ENCODE data around the gene STX10.

Gene STX10

DNA sequence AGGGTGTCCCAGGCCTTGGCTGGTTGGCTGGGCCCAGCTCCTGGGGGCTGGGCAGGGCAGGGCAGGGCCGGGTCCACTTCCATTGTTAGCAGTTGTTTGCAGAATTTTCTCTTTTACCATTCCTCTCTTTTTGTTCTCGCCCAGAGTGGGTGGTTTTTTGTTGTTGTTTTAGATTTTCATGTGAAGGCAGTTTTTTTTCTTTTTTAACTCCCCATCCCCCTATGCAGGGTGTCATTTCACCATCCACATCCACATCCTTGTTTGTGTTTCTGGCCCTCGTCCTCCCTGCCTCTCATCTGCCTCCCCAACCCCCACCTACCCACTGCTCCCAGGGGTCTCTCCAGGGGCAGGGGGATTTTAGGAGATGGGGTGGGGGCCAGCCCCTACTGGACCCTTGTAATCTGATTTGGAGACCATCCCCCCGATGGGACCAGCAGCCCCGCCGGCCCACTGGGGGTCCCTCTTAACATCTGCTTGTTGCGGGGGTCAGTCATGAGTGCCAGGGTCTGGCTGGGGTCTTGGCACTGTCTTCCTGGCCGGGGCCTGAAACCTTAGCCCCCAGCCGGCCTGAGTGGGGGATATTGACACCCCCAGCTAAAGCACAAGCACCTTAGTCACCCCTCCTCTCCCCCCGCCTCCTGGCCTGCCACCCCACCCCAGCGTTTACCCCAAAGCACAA, 10.4 kb downstream of the STX10 start:
- DNase-seq (ENCODE audit: low read depth in 2 of 2) = no peak

DNA sequence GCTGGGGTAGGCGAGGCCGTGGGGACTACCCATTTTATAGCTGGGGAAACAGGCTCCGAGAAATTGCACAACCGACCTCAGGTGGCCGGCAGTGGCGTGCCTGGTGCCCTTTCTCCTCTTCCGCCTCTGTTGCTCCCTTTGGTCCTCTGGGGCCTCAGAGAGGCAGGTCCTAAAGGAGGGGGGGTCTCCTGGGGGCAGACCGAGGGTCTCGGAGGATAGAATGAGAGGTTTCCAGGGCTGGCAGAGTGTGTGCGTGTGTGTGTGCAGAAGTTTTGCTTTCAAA, 11.3 kb downstream of the STX10 start:
- no peak for DNase-seq (ENCODE audit: low read depth in 2 of 2)

DNA sequence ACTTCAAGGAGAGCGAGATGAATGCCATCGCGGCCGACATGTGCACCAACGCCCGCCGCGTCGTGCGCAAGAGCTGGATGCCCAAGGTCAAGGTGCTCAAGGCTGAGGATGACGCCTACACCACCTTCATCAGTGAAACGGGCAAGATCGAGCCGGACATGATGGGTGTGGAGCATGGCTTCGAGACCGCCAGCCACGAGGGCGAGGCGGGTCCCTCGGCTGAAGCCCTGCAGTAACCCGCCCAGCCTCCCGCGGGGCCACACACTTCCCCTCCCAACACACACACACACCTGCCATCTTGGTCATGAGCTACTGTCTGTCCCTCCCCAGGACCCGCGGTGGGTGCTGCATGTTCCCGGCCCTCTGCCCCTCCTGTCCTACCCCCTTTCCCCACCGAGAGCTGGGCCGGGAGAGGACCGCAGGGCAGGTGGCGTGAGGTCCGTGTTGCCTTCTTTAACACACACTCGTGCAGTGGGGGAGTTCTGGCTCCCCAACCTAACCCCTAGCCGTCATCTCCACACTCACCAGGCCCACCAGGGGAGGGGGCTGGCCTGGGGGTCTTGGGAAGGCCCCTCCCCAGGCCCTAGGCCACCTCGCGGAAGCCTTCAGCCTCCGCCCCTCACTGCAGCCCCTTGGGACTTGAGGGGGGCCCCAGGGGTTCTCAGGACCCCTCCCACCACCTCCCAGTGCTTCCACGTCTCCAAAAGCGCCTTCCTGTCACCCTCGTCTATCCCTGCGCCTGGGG, 11.8 kb downstream of the STX10 start:
- DNase-seq (ENCODE audit: low read depth in 2 of 2) = no peak

DNA sequence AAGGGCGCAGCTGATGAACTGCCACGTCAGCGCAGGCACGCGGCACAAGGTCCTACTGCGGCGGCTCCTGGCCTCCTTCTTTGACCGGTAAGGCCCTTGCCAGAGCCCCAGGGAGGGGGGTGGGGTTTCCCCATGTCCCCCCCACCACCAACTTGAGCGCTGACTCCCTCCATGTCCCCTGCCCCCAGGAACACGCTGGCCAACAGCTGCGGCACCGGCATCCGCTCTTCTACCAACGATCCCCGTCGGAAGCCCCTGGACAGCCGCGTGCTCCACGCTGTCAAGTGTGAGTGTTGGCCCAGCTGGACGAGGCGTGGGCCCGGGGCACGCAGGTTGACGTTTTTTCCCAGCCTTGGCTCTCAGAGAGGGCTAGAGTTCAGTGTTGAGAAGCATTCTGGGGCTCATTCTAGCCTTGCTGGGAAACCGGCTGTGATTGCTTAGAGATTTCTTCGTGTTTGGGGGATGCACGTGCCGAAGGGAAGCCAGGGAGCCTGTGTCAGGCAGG, 12.8 kb downstream of the STX10 start:
- DNase-seq (ENCODE audit: low read depth in 2 of 2) = no peak

DNA sequence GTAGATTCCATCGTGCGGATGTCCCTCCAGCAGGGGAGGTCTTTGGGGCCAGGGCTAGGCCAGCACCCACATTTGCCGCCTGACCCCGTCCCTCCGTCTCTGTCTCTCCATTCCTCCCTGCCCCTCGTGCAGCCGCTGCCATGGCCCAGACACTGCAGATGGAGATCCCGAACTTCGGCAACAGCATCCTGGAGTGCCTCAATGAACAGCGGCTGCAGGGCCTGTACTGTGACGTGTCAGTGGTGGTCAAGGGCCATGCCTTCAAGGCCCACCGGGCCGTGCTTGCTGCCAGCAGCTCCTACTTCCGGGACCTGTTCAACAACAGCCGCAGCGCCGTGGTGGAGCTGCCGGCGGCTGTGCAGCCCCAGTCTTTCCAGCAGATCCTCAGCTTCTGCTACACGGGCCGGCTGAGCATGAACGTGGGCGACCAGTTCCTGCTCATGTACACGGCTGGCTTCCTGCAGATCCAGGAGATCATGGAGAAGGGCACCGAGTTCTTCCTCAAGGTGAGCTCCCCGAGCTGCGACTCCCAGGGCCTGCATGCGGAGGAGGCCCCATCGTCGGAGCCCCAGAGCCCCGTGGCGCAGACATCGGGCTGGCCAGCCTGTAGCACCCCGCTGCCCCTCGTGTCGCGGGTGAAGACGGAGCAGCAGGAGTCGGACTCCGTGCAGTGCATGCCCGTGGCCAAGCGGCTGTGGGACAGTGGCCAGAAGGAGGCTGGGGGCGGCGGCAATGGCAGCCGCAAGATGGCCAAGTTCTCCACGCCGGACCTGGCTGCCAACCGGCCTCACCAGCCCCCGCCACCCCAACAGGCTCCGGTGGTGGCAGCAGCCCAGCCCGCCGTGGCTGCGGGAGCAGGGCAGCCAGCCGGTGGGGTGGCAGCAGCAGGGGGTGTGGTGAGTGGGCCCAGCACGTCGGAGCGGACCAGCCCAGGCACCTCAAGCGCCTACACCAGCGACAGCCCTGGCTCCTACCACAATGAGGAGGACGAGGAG, 14.8 kb downstream of the STX10 start:
- DNase-seq (ENCODE audit: low read depth in 2 of 2) = no peak

DNA sequence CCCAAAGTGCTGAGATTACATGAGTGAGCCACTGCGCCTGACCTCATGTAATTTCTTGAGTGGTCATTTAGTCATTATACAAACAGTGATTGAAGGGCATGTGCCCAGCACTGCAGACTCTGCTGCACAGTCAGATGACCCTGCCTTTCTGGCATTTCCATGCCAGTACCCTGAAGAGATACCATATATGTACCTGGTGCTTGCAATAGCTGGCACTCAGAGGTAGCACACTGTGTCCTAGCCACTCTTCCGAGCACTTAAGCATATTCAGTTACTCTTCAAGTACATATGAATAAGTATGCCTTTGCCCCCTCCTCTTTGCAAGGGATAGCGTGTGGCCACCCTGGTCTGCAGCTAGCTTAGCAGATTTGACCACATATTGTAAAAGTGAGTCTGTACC, 15.5 kb downstream of the STX10 start:
- no peak for DNase-seq (ENCODE audit: low read depth in 2 of 2)

DNA sequence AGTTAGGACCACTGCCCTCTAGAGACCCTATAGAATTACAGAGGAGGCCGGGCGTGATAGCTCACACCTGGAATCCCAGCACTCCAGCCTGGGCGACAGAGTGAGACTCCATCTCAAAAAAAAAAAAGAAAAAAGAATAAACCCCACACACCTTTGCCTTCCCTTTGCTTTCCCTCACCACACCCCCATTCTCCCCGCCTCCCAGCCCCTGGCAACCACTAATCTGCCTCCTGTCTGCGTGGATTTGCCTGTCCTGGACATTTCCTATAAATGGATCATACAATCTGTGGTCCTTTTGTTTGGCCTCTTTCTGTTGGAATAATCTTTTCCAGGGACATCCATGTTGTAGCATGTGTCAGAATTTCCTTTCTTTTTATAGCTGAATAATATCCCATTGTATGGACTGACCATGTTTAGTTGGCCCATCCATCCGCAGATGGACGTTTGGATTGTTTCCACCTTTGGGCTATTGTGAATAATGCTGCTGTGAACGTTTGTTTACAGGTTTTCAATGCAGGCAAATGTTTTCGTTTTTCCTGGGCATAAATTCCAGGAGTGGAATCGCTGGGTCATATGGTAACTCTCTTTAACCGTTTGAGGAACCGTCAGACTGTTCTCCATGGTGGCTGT, 16.8 kb downstream of the STX10 start:
- no peak for DNase-seq (ENCODE audit: low read depth in 2 of 2)

DNA sequence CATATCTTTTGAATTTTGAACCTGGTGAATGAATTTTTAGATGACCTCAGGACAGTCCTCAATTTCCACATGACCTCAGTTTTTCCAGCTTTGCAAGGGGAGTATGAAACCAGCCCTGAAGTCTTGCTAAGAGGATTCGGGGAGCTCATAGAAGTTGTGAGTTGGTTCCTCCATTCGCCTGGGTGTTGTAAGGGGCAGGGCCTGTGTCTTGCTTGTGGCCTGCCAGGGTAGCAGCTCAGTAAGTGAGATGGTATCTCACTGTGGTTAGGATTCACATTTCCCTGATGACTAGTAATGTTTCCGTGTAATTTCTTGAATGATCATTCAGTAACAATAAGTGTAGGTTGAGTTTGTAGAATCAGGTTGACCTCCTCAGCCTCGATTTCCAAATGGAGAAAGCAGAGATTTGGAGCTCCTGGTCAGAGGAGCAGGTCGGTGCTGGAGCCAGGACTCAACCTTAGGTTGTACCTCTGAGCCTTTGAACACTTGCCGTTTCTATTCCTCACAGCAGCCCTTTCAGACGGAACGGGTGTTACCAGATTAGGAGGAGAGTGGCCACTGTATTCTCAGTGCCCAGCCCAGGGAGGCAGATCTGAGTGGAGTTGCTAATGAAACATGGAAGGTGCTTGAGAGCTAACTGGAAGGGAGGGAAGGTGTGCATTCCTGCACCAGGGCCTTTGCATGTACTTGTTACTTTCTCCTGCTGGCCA, 17.5 kb downstream of the STX10 start:
- DNase-seq (ENCODE audit: low read depth in 2 of 2) = no peak

DNA sequence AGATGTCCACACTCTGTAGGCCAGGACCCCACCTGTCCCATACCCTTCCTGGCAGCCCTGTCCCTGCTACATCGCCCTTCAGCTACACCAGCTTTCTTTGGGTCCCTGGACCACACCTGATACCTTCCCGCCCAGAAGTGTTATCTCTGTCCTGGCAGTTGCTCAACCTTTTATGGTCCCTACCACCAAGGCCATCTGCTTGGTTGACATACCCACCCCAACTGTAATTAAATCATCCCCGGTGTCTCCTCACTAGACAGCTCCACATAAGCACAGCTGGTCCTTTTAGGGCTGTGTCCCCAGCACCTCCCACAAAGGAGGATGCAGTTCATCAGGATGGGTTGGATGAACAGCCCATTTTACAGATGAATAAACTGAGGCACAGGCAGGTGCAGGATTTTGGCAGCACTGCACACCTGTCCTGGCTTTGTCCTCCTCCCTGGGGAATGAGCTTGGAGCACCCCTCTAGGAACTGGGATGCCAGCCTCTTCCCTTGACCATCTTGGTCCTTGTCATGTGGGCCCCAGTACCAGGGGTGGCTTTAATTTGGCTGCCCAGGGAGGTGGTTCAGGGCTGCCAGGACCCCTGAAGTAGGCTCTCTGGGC, 19.2 kb downstream of the STX10 start:
- no peak for DNase-seq (ENCODE audit: low read depth in 2 of 2)

DNA sequence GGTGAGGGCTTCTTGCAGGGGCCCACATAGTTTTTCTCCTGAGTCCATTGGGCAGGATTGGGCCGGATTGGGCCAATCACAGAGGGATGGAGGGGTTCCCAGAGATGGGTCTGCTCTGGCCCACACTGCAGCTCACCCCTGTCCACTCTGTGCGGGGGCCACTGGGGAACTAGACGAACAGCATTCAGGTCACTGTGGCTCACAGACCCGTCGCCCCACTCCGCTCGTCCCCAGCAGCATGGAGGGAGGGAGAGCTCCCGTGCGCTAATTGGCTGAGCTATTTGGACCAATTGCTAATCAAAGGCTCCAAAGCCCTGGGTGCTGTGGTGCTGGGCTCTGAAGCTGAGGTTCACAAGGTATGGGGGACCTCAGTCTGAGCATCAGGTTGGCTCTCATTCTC, 20.8 kb downstream of the STX10 start:
- DNase-seq (ENCODE audit: low read depth in 2 of 2) = no peak

DNA sequence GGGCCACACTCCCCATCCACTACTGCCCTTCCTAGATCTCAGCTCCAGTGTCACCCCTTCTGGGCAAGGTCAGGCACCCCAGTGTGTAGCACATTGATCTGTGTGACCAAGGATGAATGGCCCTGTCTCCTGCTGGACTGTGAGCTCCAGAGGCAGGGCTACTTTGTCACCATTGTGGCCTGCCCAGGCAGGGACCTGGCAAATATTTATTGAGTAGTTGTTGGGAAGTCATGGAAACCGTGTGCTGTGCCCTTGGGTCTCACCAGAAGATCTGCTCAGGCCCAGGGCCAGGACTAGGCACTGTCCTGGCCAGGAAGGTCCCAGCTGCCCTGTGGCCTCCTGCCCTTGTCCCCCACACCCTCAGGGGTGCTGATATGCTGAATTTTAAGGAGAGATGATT, 21.6 kb downstream of the STX10 start:
- DNase-seq (ENCODE audit: low read depth in 2 of 2) = no peak

DNA sequence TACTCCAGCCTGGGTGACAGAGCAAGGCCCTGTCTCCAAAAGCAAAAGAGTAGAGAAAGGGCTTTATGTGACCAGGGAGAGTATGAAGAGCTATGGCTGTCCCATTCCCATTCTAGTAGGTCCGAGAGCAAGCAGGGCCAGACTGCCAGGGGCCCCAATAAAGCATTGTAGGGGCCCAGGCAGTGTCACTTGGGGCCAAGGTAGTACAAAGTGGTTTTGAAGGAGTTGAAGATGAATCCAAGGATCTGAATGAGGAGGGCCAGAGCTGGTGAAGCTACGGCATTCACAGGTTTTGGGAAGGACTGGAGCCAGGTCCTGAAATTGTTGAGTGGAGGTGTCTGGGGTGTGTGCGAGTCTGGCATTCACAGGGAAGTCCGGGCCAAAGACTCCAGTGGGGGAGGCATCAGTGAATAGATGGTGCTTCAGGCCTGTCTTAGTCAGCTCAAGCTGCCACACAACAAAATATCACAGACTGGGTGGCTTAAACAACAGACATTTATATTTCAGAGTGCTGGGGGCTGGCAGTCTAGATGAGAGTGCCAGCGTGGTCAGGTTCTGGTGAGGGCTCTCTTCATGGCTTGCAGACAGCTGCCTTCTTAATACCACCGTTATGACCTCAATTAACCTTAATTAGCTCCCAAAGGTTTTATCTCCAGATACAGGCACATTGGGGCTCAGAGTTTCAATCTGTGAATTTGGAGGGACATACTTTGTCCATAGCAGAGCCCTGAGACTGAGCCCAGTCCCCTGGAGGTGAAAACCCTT, 22.2 kb downstream of the STX10 start:
- no peak for DNase-seq (ENCODE audit: low read depth in 2 of 2)

DNA sequence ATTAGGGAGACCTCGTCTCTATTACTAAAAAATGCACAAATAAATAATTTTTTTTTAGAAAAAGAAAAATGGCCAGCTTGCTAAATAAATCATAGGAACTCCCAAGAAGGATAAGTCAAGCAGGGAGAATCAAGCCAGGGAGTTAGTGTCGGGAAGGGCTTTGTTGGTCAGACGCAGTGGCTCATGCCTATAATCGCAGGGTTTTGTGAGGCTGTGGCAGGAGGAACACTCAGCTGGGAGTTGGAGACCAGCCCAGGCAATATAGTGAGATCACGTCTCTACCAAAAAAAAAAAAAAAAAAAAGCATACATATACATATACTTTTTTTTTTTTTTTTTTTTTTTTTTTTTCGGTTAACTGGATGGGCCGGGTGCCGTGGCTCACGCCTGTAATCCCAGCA, 23.1 kb downstream of the STX10 start:
- DNase-seq (ENCODE audit: low read depth in 2 of 2) = no peak

DNA sequence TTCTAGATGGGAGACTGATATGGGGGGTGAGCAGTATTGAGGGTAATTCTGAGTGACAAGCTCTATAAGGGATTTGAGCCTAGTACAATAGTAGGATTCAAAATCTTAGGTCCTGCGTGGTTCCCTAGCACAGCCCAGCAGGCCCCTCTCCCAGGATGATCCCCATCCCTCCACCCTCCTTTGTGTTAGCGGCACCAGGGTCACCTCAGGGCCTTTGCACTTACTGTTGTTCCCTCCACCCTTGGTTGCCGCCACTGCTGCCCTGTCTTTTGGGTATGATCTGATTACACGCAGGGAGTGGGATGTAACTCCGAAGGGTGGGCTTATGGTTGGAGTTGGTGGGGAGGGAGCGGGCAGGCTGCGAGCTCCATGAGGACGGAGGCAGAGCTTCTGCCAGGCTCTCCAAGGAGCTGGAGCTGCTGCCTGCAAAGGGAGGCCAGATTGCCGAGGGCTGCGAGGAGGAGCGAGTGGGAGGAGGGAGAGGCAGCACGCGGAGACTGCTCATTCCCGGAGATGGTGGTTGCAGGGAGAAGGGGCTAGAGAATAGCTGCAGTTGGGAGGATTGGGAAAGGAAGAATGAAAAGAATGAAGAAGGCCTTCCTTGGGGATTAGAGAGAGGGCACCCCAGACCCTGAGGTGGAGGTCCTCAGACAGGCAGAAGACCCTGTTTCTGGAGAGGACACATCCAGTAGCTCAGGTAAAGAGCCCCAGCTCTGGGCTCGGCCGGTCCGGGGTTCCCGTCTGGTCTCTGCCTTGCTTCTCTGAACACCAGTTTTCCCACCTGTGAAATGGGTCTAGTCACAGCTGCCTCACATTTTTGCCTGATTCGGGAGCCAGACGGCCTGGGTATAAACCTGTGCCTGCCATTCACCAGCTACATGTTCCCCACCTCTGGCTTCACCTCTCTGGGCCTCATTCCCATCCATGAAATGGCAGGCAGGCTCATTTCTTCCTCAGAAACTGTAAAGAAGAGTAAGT, 26.9 kb downstream of the STX10 start:
- no peak for DNase-seq (ENCODE audit: low read depth in 2 of 2)

DNA sequence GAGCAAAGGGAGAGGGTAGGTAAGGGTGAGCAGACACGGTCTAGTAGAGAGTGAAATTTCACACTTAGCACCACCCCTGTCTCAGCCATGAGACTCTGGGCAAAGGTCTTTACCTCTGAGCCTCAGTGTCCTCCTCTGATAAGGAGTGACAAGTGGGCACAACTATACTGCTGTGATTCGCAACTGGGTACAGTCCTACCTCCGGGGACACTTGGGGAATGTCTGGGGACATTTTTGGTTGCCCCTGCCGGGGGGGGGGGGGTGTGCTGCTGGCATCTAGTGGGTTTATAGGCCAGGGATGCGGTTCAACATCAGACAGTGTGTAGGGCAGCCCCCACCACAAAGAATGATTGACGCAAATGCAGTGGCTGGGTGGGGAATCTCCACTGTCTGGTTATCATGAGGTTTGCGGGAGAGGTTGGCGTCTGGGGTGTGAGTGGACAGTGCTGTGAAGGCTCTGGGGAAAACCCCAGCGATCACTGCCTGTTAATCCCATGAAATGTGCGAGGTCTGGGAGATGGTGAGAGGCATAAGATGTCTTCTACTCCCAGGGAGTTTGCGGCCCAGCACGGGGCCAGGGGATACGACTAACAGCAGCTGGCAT, 27.8 kb downstream of the STX10 start:
- DNase-seq (ENCODE audit: low read depth in 2 of 2) = no peak

DNA sequence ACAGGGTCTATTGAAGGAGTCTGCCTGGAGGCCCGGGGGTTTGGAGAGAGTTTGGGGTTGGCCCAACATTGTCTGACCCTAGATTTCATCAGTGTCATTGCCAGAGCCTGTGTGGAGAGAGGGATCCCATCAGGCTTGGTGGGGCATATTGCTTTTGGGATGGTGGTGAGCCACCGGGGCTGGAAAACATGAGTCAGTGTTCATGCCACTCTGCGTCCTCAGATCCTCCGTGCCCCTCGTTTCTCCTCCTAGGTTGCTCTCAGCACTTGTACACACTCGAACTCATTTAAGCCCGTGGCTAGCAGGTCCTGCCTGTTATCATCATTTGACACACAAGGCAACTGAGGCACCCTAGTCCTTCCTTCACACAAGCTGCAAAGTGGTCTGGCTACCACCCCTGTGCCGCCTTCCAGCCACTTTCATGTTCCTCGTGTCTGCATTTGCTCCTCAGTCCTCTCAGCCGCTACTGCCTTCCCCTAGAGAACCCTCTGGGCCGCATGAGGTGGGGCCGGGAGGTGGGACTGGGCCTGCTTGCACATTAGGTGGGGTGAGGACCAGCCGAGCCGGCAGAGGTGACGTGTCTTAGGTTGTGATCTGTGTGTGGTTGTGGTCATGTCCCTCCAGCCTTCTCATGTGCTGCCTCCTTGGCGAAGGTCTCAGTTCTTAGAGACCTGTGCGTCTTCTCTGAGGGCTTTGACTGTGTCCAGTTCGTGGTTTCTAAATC, 28.5 kb downstream of the STX10 start:
- DNase-seq (ENCODE audit: low read depth in 2 of 2) = no peak

DNA sequence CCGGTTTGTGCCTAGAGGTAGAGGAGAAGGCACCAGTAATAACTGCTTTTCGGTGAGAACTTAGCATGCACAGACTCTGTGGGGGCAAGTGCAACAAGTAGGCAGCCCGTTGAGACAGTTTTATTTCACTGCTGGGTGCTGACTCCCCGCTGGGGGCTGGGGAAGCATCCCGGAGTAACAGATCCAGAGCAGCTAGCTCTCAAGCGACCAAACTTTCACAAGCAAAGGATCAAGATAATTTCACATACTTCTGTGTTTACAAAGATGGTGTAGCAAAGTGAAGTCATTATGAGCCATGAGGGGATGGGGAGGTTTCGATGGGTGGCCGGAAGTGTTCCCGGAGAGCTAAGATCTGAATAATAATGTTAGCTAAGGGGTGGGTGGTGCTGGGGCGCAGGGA, 29.4 kb downstream of the STX10 start:
- DNase-seq (ENCODE audit: low read depth in 2 of 2) = no peak

DNA sequence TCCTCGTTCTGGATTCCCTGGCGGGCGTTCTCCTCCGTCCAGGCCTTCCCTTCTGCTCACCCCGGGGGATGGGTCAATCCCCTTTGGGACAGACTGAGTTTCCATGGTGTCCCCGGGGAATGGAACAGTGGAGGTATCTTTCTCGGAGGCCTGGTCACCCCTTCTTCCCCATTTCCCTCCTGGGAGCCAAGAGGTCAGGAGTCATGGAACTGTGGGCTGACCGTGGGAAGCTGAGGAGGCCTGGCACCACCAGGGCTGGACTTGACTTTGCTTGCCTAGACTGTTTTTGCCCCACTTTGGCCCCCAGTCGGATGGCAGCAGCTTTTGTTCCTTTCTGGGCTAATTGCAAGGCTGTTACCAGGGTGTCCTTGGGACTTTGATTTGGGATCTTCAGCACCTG, 30.1 kb downstream of the STX10 start:
- no peak for DNase-seq (ENCODE audit: low read depth in 2 of 2)

Measured in fibroblast of skin of left biceps (primary cell).